M059J (cell line): ENCODE data around the gene USP5. TPM values are rescaled to one million over a fixed set of nuclear protein-coding genes. Genes with fewer than 3 reads are reported as not detected.
A peak's percentile ranks its signal among the peaks of the same experiment; 100 is the strongest.

Experiments used
- DNase-seq: peaks from one replicate; pipeline ENCODE4 v3.0.0-alpha.2; 2012; ENCODE audit warnings: low read depth
- total RNA-seq: library from RNA; depleted of rRNA; stranded (reverse); fragments of >200 nt; shearing (Covaris generic); gene quantifications from 2 replicates; pipeline ENCODE4 v1.2.3, GENCODE V29; 2014; rRNA removed

Gene USP5
- total RNA-seq, 1 experiment from 2014 or later: 79.3 TPM

GRCh38 chr12:6914246-6914946 lies 62.4 kb downstream of the USP5 start, which contains the start of gene ENO2:
Gene ENO2 (plus strand): TSS chr12:6914580. CDS start chr12:6915833, 1,253 bp downstream.
- peak; percentile 71 for DNase-seq

- no peak for DNase-seq
Observed at GRCh38 chr12:6914947-6915788, 63.2 kb downstream of the USP5 start.

GRCh38 chr12:6915789-6916285 lies 63.9 kb downstream of the USP5 start:
- DNase-seq: no peak

Other genes starting within 250 kb of the USP5 start
- gene CHD4, start 244.8 kb upstream of the USP5 start, total RNA-seq: 131 and 207 TPM in 2 replicates
- 0.27 TPM in 1 of 2 replicates, not detected in the other for gene LPAR5, start 216.2 kb upstream of the USP5 start, total RNA-seq
- not detected in 2 replicates for gene ACRBP, start 204.7 kb upstream of the USP5 start, total RNA-seq
- 19.3 and 37.8 TPM in 2 replicates for gene ING4, start 189.0 kb upstream of the USP5 start, total RNA-seq
- 18.1 and 25.0 TPM in 2 replicates for gene ZNF384, start 162.8 kb upstream of the USP5 start, total RNA-seq
- gene PIANP, start 151.3 kb upstream of the USP5 start, total RNA-seq: 0.12 TPM in 1 of 2 replicates, not detected in the other
- gene COPS7A, start 128.1 kb upstream of the USP5 start, total RNA-seq: 60.2 and 66.0 TPM in 2 replicates
- 274 and 278 TPM in 2 replicates for gene MLF2, start 99.0 kb upstream of the USP5 start, total RNA-seq
- gene PTMS, start 85.8 kb upstream of the USP5 start, total RNA-seq: 136 and 216 TPM in 2 replicates
- not detected in 2 replicates for gene LAG3, start 79.6 kb upstream of the USP5 start, total RNA-seq
- not detected in 2 replicates for gene CD4, start 62.6 kb upstream of the USP5 start, total RNA-seq
- gene GPR162, start 30.3 kb upstream of the USP5 start, total RNA-seq: 2.1 TPM in 1 of 2 replicates, not detected in the other
- gene P3H3, start 23.7 kb upstream of the USP5 start, total RNA-seq: 18.8 and 34.4 TPM in 2 replicates
- 0.57 TPM in 1 of 2 replicates, not detected in the other for gene GNB3, start 11.2 kb upstream of the USP5 start, total RNA-seq
- gene CDCA3, start 864 bp upstream of the USP5 start, total RNA-seq: 123 and 126 TPM in 2 replicates
- 1,942 and 2,129 TPM in 2 replicates for gene TPI1, start 15.4 kb downstream of the USP5 start, total RNA-seq
- gene SPSB2, start 21.2 kb downstream of the USP5 start, total RNA-seq: 6.1 and 7.7 TPM in 2 replicates
- 3.6 and 11.0 TPM in 2 replicates for gene LRRC23, start 52.7 kb downstream of the USP5 start, total RNA-seq
- 29.1 and 30.0 TPM in 2 replicates for gene ENO2, start 62.4 kb downstream of the USP5 start, total RNA-seq
- 3.9 and 25.0 TPM in 2 replicates for gene ATN1, start 75.8 kb downstream of the USP5 start, total RNA-seq
- not detected in 2 replicates for gene RNU7-1, start 91.7 kb downstream of the USP5 start, total RNA-seq
- gene C12orf57, start 91.9 kb downstream of the USP5 start, total RNA-seq: 192 and 242 TPM in 2 replicates
- gene PTPN6, start 99.2 kb downstream of the USP5 start, total RNA-seq: 0.39 and 0.98 TPM in 2 replicates
- gene PHB2, start 118.5 kb downstream of the USP5 start, total RNA-seq: 203 and 222 TPM in 2 replicates
- 42.9 and 52.9 TPM in 2 replicates for gene EMG1, start 118.8 kb downstream of the USP5 start, total RNA-seq
- gene LPCAT3, start 166.3 kb downstream of the USP5 start, total RNA-seq: 26.1 and 26.7 TPM in 2 replicates
- gene C1S, start 208.6 kb downstream of the USP5 start, total RNA-seq: 59.0 and 68.3 TPM in 2 replicates
- 88.8 and 112 TPM in 2 replicates for gene C1R, start 240.3 kb downstream of the USP5 start, total RNA-seq